GM21447 (cell line): Measurements from ENCODE around the gene SMIM10L2A.
"Not testable (repeated sequence)": the region's sequence is repeated elsewhere in the genome, so short reads cannot be mapped to it uniquely, and the experiment has no call there.

Experiments used
- ATAC-seq: cut with Tn5 transposase; IDR thresholded peaks from one replicate; pipeline ENCODE4 v1.9.1; 2021; ENCODE audit not compliant: unreplicated experiment

SMIM10L2A gene

GRCh38 chrX:135449637-135450550 lies 28.1 kb downstream of the SMIM10L2A start:
- ATAC-seq, result no peak

- no peak for ATAC-seq
These were observed 31.6 kb downstream of the SMIM10L2A start for GRCh38 chrX:135453381-135453780.

- ATAC-seq, result no peak
These were observed 33.1 kb downstream of the SMIM10L2A start for GRCh38 chrX:135454816-135455215.

- not testable (repeated sequence) for ATAC-seq
These were observed 40.0 kb downstream of the SMIM10L2A start for GRCh38 chrX:135461756-135462155.

GRCh38 chrX:135463937-135464336 lies 42.2 kb downstream of the SMIM10L2A start:
- no peak for ATAC-seq

GRCh38 chrX:135476378-135476777 lies 54.6 kb downstream of the SMIM10L2A start:
- no peak for ATAC-seq

- ATAC-seq, result no peak
These were observed 55.8 kb downstream of the SMIM10L2A start for GRCh38 chrX:135477576-135477975.
